Adrenal gland (tissue), 12 donors: ENCODE data around the gene DOCK11. TPM values are rescaled to one million over a fixed set of nuclear protein-coding genes. Genes with fewer than 3 reads are reported as not detected.

Experiments used
- DNase-seq, 7 donors: peaks; one replicate each; pipeline ENCODE4 v3.0.0-alpha.2; 2019 to 2020
- H3K27ac ChIP-seq, 5 donors: fragments of 200-600 bp; sonication (generic) in 4 of 5; 1 replicate in 3 of 5; 2 replicates in 2 of 5; pipeline versions ENCODE4 v1.5.1 to v1.8.0; 2016 to 2020; ENCODE audit warnings: mild to moderate bottlenecking in 1 of 5
- H3K27me3 ChIP-seq: fragments of 200-600 bp; 2 replicates; pipeline ENCODE4 v1.8.0; 2021
- H3K36me3 ChIP-seq, 2 donors: fragments of 200-600 bp; replicated peaks in 1 of 2; 1 replicate in 1 of 2; 2 replicates in 1 of 2; pipeline versions ENCODE4 v1.5.1 to v1.8.0; 2018 to 2022
- H3K4me1 ChIP-seq, 2 donors: fragments of 200-600 bp; replicated peaks in 1 of 2; 1 replicate in 1 of 2; 2 replicates in 1 of 2; pipeline versions ENCODE4 v1.5.1 to v1.8.0; 2018 to 2021
- H3K4me3 ChIP-seq, 4 donors: fragments of 200-600 bp; sonication (generic) in 3 of 4; one replicate each; pipeline ENCODE4 v1.5.1; 2016 to 2018
- H3K9me3 ChIP-seq, 3 donors: fragments of 200-600 bp; sonication (generic) in 1 of 3; replicated peaks in 1 of 3; 1 replicate in 2 of 3; 2 replicates in 1 of 3; pipeline versions ENCODE4 v1.5.1 to v1.8.0; 2016 to 2021
- POLR2A ChIP-seq, 2 donors: fragments of 450-650 bp; IDR thresholded peaks; one replicate each; pipeline ENCODE4 v1.6.1; 2017; ENCODE audit warnings: antibody characterized with exemption in 2 of 2, mild to moderate bottlenecking in 2 of 2, moderate library complexity in 1 of 2
- WGBS, 4 donors: extraction: QIAGEN DNeasy Blood & Tissue Kit in 2 of 4; methylation state at CpG; one replicate each; pipeline versions ENCODE4 v1.1.5 to v1.1.7; 2013 to 2017; 5-methylcytosine and 5-hydroxymethylcytosine counted together
- intact Hi-C, 2 donors: fragments of 100-400 bp; cut with DNase I; formaldehyde crosslinking; loops; one replicate each; pipeline versions ENCODE4 v1.14.1 to v1.15.0; 2022 to 2023
- polyA plus RNA-seq, 3 donors: library from polyadenylated mRNA; stranded (reverse); fragments of 200-250 nt in 2 of 3; fragments of 350-450 nt in 1 of 3; fragmentation: Illumina TruSeq in 1 of 3; extraction: RNeasy Lipid Tissue Mini Kit (QIAGEN cat#74804) in 1 of 3; gene quantifications; one replicate each; pipeline ENCODE4 v1.2.3, GENCODE V29; 2013 to 2014
- total RNA-seq, 9 donors: library from RNA; depleted of rRNA in 4 of 9; stranded (reverse); fragments of >200 nt in 4 of 9; fragments of 120-200 nt in 1 of 9; fragmentation: NEBNext Ultra II Directional in 1 of 9; extraction: Animal tissue kit (Norgen Biotek cat#: 25700) in 1 of 9; gene quantifications; one replicate each; pipeline versions ENCODE4 v1.1.0 to v1.2.4, GENCODE V29; 2013 to 2023
- TF ChIP-seq, protein P1 (sequence below), 6 experiments: fragments of 450-650 bp in 4 of 6; fragments of 200-600 bp in 2 of 6; sonication (generic) in 1 of 6; IDR thresholded peaks; 1 replicate in 5 of 6; 2 replicates in 1 of 6; pipeline versions ENCODE4 v1.5.1 to v1.8.0; 2016 to 2021; ENCODE audit warnings: antibody characterized with exemption in 6 of 6, mild to moderate bottlenecking in 2 of 6, moderate library complexity in 1 of 6
- donor health status: healthy with polysubstance abuse.
- donor health status: Bipolar disorder and iron deficiency.
- donor health status: DM: yes; HTN: yes; CAD: no.
- donor health status: DM: no; HTN: no; CAD: no.
- donor health status: DM: no; HTN: no; CAD: no.
- donor health status: DM: yes; HTN: yes; CAD: no.

Gene DOCK11
- total and polyA plus RNA-seq, 12 donors, result 4.8 to 28.1 (median 13.2) TPM

DNA sequence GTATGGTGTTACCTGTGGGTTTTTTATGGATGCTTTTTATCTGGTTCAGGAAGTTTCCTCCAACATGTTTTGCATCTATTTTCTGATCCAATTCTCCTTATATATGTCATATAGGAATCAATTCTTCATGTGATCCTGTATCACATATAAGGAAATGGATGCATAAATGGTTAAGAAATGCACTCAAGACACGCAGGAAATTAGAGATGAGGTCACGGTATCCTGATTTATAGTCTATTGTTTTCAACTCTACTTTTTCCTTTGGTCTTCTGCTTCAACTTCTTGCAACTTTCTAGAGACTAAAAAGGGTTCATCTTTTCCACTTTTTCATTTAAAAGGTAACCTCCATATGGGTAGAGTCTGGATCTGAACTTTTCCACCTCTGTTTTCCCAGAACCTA is 198.2 kb downstream of the DOCK11 start:
- intact Hi-C loops, result no loop called here
- no peaks in the 10 kb centered on the region for H3K36me3 ChIP-seq
- no peak for TF ChIP-seq POLR2A (IDR thresholded peaks at IDR 0.05)
- TF ChIP-seq, protein P1, sequence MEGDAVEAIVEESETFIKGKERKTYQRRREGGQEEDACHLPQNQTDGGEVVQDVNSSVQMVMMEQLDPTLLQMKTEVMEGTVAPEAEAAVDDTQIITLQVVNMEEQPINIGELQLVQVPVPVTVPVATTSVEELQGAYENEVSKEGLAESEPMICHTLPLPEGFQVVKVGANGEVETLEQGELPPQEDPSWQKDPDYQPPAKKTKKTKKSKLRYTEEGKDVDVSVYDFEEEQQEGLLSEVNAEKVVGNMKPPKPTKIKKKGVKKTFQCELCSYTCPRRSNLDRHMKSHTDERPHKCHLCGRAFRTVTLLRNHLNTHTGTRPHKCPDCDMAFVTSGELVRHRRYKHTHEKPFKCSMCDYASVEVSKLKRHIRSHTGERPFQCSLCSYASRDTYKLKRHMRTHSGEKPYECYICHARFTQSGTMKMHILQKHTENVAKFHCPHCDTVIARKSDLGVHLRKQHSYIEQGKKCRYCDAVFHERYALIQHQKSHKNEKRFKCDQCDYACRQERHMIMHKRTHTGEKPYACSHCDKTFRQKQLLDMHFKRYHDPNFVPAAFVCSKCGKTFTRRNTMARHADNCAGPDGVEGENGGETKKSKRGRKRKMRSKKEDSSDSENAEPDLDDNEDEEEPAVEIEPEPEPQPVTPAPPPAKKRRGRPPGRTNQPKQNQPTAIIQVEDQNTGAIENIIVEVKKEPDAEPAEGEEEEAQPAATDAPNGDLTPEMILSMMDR (IDR thresholded peaks at IDR 0.05), result no peak
- no peaks in the 10 kb centered on the region for H3K4me1 ChIP-seq
- peak overlapping the region in 1 of 5 donors; percentile 31 for H3K27ac ChIP-seq
- no peaks in the 10 kb centered on the region for H3K9me3 ChIP-seq
- DNase-seq, result no peak
- peaks cover 8% of the 10 kb centered on the region for H3K27me3 ChIP-seq
- no peak overlapping the region for H3K4me3 ChIP-seq
- 24 to 50% (median 37%) methylated on average over 2 of the region's 2 CpGs for WGBS, 4 donors

DNA sequence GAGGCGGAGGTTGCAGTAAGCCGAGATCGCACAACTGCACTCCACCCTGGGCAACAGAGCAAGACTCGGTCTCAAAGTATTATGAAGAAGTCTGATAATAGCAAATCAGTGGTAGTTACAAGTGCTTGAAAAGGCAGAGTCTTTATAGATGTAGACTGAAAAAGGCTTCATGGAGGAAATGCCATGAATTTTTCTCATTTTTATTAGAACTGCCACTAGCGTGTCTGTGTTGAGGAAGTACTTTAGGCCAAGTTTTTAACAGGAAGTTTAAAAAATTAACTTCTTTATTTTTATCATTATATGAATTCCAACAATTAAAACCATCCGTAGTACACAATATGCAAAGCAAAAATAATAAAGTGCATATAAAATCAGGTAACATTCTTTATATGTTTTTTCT is 199.0 kb downstream of the DOCK11 start:
- no peak overlapping the region for H3K4me3 ChIP-seq
- H3K36me3 ChIP-seq, result no peaks in the 10 kb centered on the region
- TF ChIP-seq, protein P1 (IDR thresholded peaks at IDR 0.05), result no peak
- TF ChIP-seq POLR2A (IDR thresholded peaks at IDR 0.05), result no peak
- peaks cover 8% of the 10 kb centered on the region for H3K27me3 ChIP-seq
- WGBS, 4 donors, result 67 to 80% (median 71%) methylated on average over 6 of the region's 6 CpGs
- peak overlapping the region in 1 of 5 donors; percentile 31 for H3K27ac ChIP-seq
- H3K9me3 ChIP-seq, result no peaks in the 10 kb centered on the region
- no peaks in the 10 kb centered on the region for H3K4me1 ChIP-seq
- intact Hi-C loops, result no loop called here
- DNase-seq, result no peak

DNA sequence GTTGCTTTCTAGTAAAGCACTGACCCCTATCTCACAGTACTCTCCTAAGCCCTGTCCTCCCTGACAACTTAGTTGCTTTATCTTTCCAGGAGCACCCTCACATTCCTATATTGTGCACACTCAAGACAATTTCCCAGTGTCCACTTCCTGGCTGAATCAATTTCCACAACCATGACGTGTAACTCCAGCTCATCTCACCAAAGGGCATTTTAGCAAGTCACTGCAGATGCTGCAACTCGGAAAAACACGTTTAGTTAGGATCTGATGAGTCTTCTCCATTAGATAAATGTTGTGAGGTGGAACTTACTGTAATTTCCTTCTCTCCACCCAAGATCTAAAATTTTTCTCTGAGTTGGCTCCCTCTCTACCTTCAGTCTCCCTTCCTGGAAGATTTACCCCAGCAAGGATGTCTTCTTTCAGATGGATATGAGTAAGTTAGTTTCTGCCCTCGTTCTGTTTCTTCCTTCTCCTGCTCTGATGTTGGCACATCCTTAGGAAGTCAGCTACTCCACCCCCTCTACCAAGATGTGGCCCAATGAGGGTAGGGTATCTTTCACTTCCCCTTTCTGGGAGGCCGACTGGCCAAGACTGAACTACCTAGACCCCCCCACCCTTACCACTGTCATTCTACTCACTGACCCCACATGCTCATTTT is 203.0 kb downstream of the DOCK11 start:
- Histone ChIP-seq H3K9me3 (no peaks in the 10 kb centered on the region), H3K27ac (no peak overlapping the region), H3K36me3 (no peaks in the 10 kb centered on the region), H3K4me3 (no peak overlapping the region), H3K27me3 (no peaks in the 10 kb centered on the region), H3K4me1 (no peaks in the 10 kb centered on the region)
- WGBS, 4 donors, result 58 to 77% (median 63%) methylated on average over 4 to 5 of the region's 5 CpGs
- TF ChIP-seq, protein P1 (IDR thresholded peaks at IDR 0.05), result no peak
- TF ChIP-seq POLR2A (IDR thresholded peaks at IDR 0.05), result no peak
- intact Hi-C loops, result no loop called here
- peak in 2 of 7 donors; percentile 2 to 16 for DNase-seq

DNA sequence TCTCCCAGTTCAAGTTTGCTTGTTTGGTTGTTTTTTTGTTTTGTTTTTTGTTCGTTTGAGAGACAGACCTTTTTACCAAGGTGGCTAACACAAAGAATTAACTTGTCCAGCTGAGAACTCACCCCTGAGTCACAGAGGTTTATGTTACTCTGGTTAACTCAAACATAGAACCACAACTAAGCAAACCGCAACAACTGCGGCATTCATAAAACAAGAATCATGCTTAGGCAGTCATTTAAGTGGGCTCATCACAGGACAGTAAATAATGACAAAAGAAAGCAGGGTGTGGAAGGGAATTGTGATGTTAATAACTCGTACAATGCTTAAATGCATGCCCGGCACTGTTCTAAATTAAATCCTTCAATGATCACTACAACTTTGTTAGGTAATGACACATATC is 207.1 kb downstream of the DOCK11 start:
- no peak overlapping the region for H3K4me3 ChIP-seq
- whole genome bisulfite sequencing, 4 donors, result 82 to 90% (median 87%) methylated on average over 5 of the region's 5 CpGs
- no peaks in the 10 kb centered on the region for H3K9me3 ChIP-seq
- DNase-seq, result no peak
- H3K27me3 ChIP-seq, result no peaks in the 10 kb centered on the region
- TF ChIP-seq, protein P1 (IDR thresholded peaks at IDR 0.05), result no peak
- TF ChIP-seq POLR2A (IDR thresholded peaks at IDR 0.05), result no peak
- intact Hi-C loops, result no loop called here
- H3K27ac ChIP-seq, result no peak overlapping the region
- no peaks in the 10 kb centered on the region for H3K36me3 ChIP-seq
- H3K4me1 ChIP-seq, result no peaks in the 10 kb centered on the region
